ENCODE measurements around the gene SHISA2. TPM values are rescaled to one million over a fixed set of nuclear protein-coding genes. Genes with fewer than 3 reads are reported as not detected.

The SHISA2 gene
- total RNA-seq, 1 experiment from 2014 or later: 8.1 TPM

GRCh38 chr13:26021516-26021915 is 30.3 kb downstream of the SHISA2 start:
- Histone ChIP-seq H4K8ac (replicated peaks; ENCODE audit: insufficient read length, low read depth, low read length) (no peak overlapping the region), H2BK15ac (ENCODE audit: low read depth, low read length) (no peak overlapping the region), H3T11ph (ENCODE audit: low read length) (no peak overlapping the region), H3K79me2 (ENCODE audit: insufficient read depth, low read length) (no peaks in the 10 kb centered on the region), H2AK5ac (ENCODE audit: insufficient read length, low read length) (no peak overlapping the region), H3K9me3 (ENCODE audit: control insufficient read depth, low read depth, low read length) (no peaks in the 10 kb centered on the region), H3K9ac (ENCODE audit: extremely low read depth, insufficient read length, low read length) (no peak overlapping the region), H3K23me2 (ENCODE audit: insufficient read length, low read depth, low read length, poor library complexity, severe bottlenecking) (no peaks in the 10 kb centered on the region), H2AFZ (ENCODE audit: low read length) (no peak overlapping the region), H3K23ac (ENCODE audit: insufficient read length, low read depth, low read length) (no peak overlapping the region), H2BK12ac (ENCODE audit: insufficient read length, low read depth, low read length) (no peak overlapping the region), H4K91ac (ENCODE audit: insufficient read length, low read depth, low read length) (no peak overlapping the region), H4K20me1 (ENCODE audit: control insufficient read depth, insufficient read depth, insufficient read length) (no peaks in the 10 kb centered on the region), H3K56ac (ENCODE audit: insufficient read length, low read depth, low read length) (no peak overlapping the region), H3K4me2 (ENCODE audit: insufficient read depth, insufficient read length, low read length) (no peak overlapping the region), H3K4ac (ENCODE audit: low read depth, low read length) (no peak overlapping the region), H3K4me1 (ENCODE audit: insufficient read depth, low read length) (peaks cover 6% of the 10 kb centered on the region; the same call in 1 of the 2 replicates), H3K79me1 (ENCODE audit: insufficient read depth, low read depth, low read length, poor library complexity, severe bottlenecking) (no peaks in the 10 kb centered on the region), H2BK5ac (ENCODE audit: insufficient read length, low read length) (no peak overlapping the region), H3K14ac (ENCODE audit: insufficient read depth, low read length) (no peak overlapping the region), H3K27me3 (ENCODE audit: insufficient read depth, low read length) (no peaks in the 10 kb centered on the region; the same call in 1 of the 2 replicates), H3K27ac (ENCODE audit: insufficient read length, low read depth, low read length) (no peak overlapping the region), H3K18ac (ENCODE audit: insufficient read length, low read depth, low read length) (no peak overlapping the region), H4K5ac (ENCODE audit: insufficient read length, low read depth, low read length) (no peak overlapping the region), H2BK20ac (ENCODE audit: low read depth, low read length, poor library complexity, severe bottlenecking) (no peak overlapping the region), H2BK120ac (ENCODE audit: low read depth, low read length, poor library complexity, severe bottlenecking) (no peak overlapping the region)
- no peak overlapping the region for H3K27ac Mint-ChIP-seq
- H3K4me1 Mint-ChIP-seq: peaks cover 43 to 44% of the 10 kb centered on the region in 2 experiments
- H3K9me3 Mint-ChIP-seq: no peaks in the 10 kb centered on the region
- TF ChIP-seq, protein P1, sequence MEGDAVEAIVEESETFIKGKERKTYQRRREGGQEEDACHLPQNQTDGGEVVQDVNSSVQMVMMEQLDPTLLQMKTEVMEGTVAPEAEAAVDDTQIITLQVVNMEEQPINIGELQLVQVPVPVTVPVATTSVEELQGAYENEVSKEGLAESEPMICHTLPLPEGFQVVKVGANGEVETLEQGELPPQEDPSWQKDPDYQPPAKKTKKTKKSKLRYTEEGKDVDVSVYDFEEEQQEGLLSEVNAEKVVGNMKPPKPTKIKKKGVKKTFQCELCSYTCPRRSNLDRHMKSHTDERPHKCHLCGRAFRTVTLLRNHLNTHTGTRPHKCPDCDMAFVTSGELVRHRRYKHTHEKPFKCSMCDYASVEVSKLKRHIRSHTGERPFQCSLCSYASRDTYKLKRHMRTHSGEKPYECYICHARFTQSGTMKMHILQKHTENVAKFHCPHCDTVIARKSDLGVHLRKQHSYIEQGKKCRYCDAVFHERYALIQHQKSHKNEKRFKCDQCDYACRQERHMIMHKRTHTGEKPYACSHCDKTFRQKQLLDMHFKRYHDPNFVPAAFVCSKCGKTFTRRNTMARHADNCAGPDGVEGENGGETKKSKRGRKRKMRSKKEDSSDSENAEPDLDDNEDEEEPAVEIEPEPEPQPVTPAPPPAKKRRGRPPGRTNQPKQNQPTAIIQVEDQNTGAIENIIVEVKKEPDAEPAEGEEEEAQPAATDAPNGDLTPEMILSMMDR (conservative IDR thresholded peaks at IDR 0.05): no peak
- no CpG with 5 or more reads among the region's 2 CpGs for WGBS (ENCODE audit: extremely low coverage, insufficient read length, low lambda C conversion rate)
- no peak overlapping the region for H3K4me3 Mint-ChIP-seq
- no peak for DNase-seq
- H3K36me3 Mint-ChIP-seq (ENCODE audit: insufficient read depth in 1 of 3, low read depth in 3 of 3): peaks cover 0 to 3% (median 0%) of the 10 kb centered on the region in 3 experiments; a peak in 1 of 7 replicates
- H3K27me3 Mint-ChIP-seq (ENCODE audit: low read depth): peaks cover 9% of the 10 kb centered on the region
